B cell (primary cell): ENCODE measurements around the gene UPK3B. TPM values are rescaled to one million over a fixed set of nuclear protein-coding genes. Genes with fewer than 3 reads are reported as not detected.
"Not testable (repeated sequence)": the region's sequence is repeated elsewhere in the genome, so short reads cannot be mapped to it uniquely, and the experiment has no call there.

Experiments
- ATAC-seq: fragments of 200-7000 bp; cut with Tn5 transposase; one replicate; pipeline ENCODE4 v1.10.0; 2021; ENCODE audit warnings: low read depth, mild to moderate bottlenecking, moderate number of reproducible peaks, moderate library complexity
- CTCF ChIA-PET: fragments of 350-600 bp; sonication (Branson Sonifier 250); formaldehyde crosslinking; loops from one replicate; lab custom pipeline; 2021; ENCODE audit warnings: antibody characterized with exemption, inconsistent platforms; lab: Charles Lee
- POLR2A ChIA-PET: fragments of 350-600 bp; sonication (Branson Sonifier 250); formaldehyde crosslinking; loops from one replicate; lab custom pipeline; 2021; ENCODE audit warnings: antibody characterized with exemption; lab: Charles Lee
- DNase-seq: peaks from one replicate; pipeline ENCODE4 v3.0.0; 2013
- H2AFZ ChIP-seq: 2 replicates; pipeline ENCODE4 v1.6.1; 2012; ENCODE audit warnings: mild to moderate bottlenecking, low read depth, low read length; ENCODE audit not compliant: insufficient read depth, poor library complexity, severe bottlenecking
- H3K27ac ChIP-seq, 2 donors: 1 replicate in 1 of 2; 2 replicates in 1 of 2; pipeline ENCODE4 v1.5.1; 2012 to 2013; ENCODE audit warnings: low read length in 2 of 2, mild to moderate bottlenecking in 2 of 2, moderate library complexity in 1 of 2
- H3K27me3 ChIP-seq, 4 experiments: fragments of 200-600 bp in 1 of 4; sonication (generic) in 1 of 4; replicated peaks in 1 of 4; 1 replicate in 2 of 4; 2 replicates in 2 of 4; pipeline versions ENCODE4 v1.6.1 to v1.7.0; 2013 to 2016; ENCODE audit warnings: low read length in 3 of 4, mild to moderate bottlenecking in 2 of 4, mixed read lengths in 1 of 4, moderate library complexity in 1 of 4; ENCODE audit not compliant: insufficient read depth in 4 of 4, control insufficient read depth in 3 of 4; ENCODE audit errors: control extremely low read depth in 1 of 4
- H3K36me3 ChIP-seq, 2 experiments: replicated peaks in 1 of 2; 1 replicate in 1 of 2; 2 replicates in 1 of 2; pipeline versions ENCODE4 v1.6.1 to v1.7.1; 2013; ENCODE audit warnings: low read length in 1 of 2; ENCODE audit not compliant: insufficient read depth in 2 of 2, control insufficient read depth in 1 of 2; ENCODE audit errors: control extremely low read depth in 1 of 2, extremely low read depth in 1 of 2
- H3K4me1 ChIP-seq, 2 donors: fragments of 200-600 bp in 1 of 2; sonication (generic) in 1 of 2; 1 replicate in 1 of 2; 2 replicates in 1 of 2; pipeline versions ENCODE4 v1.5.1 to v1.6.1; 2013 to 2017; ENCODE audit warnings: low read length in 2 of 2; ENCODE audit not compliant: control insufficient read depth in 2 of 2, insufficient read depth in 2 of 2
- H3K4me2 ChIP-seq: replicated peaks from 2 replicates; pipeline ENCODE3; 2012; ENCODE audit warnings: mild to moderate bottlenecking, low read depth, low read length; ENCODE audit not compliant: poor library complexity, severe bottlenecking
- H3K4me3 ChIP-seq, 5 experiments: fragments of 200-600 bp in 1 of 5; sonication (generic) in 1 of 5; 1 replicate in 3 of 5; 2 replicates in 2 of 5; pipeline versions ENCODE4 v1.5.1 to v1.7.0; 2011 to 2016; ENCODE audit warnings: low read length in 4 of 5, mild to moderate bottlenecking in 4 of 5, low read depth in 2 of 5, control low read depth in 1 of 5, moderate library complexity in 1 of 5; ENCODE audit not compliant: insufficient read depth in 1 of 5; ENCODE audit errors: control extremely low read depth in 1 of 5, extremely low read depth in 1 of 5
- H3K79me2 ChIP-seq: fragments of 200-600 bp; sonication (generic); one replicate; pipeline ENCODE4 v1.6.0; 2016; ENCODE audit warnings: low read length; ENCODE audit not compliant: control insufficient read depth, insufficient read depth
- H3K9ac ChIP-seq: fragments of 200-600 bp; sonication (generic); 2 replicates; pipeline ENCODE4 v1.6.1; 2017; ENCODE audit warnings: mild to moderate bottlenecking, low read length, moderate library complexity
- H3K9me3 ChIP-seq, 3 donors: one replicate each; pipeline versions ENCODE4 v1.6.1 to v1.7.1; 2013; ENCODE audit warnings: low read length in 2 of 3; ENCODE audit not compliant: control insufficient read depth in 2 of 3, insufficient read depth in 1 of 3; ENCODE audit errors: control extremely low read depth in 1 of 3
- H4K20me1 ChIP-seq: 2 replicates; pipeline ENCODE4 v1.6.0; 2012; ENCODE audit warnings: mild to moderate bottlenecking, low read length; ENCODE audit not compliant: insufficient read depth, control insufficient read depth, poor library complexity, severe bottlenecking
- H3K27ac Mint-ChIP-seq: one replicate; pipeline ENCODE4 v1.8.0; 2021; ENCODE audit warnings: mixed read lengths
- H3K27me3 Mint-ChIP-seq: one replicate; pipeline ENCODE4 v1.8.0; 2021; ENCODE audit warnings: mixed read lengths
- H3K4me1 Mint-ChIP-seq: one replicate; pipeline ENCODE4 v1.8.0; 2021; ENCODE audit warnings: mixed read lengths
- H3K4me3 Mint-ChIP-seq: one replicate; pipeline ENCODE4 v1.8.0; 2021; ENCODE audit warnings: mixed read lengths
- H3K9me3 Mint-ChIP-seq: one replicate; pipeline ENCODE4 v1.8.0; 2022; ENCODE audit warnings: mixed read lengths; ENCODE audit not compliant: insufficient read depth
- CTCF ChIP-seq: fragments of 200-600 bp; IDR thresholded peaks from one replicate; pipeline ENCODE4 v1.8.0; 2022; ENCODE audit warnings: antibody characterized with exemption, mild to moderate bottlenecking
- EZH2 ChIP-seq: IDR thresholded peaks from 2 replicates; pipeline ENCODE4 v1.6.1; 2012; ENCODE audit warnings: borderline replicate concordance, low read depth, mild to moderate bottlenecking, moderate library complexity, low read length; ENCODE audit not compliant: insufficient read depth, poor library complexity, severe bottlenecking
- WGBS: methylation state at CpG from one replicate; pipeline ENCODE4 v1.1.5; 2013; ENCODE audit warnings: missing lambda C conversion rate; ENCODE audit not compliant: insufficient coverage; 5-methylcytosine and 5-hydroxymethylcytosine counted together
- intact Hi-C: fragments of 100-400 bp; cut with micrococcal nuclease; formaldehyde crosslinking; loops from one replicate; pipeline ENCODE4 v1.10.0; 2022
- polyA minus RNA-seq: library from RNA; depleted of rRNA, polyadenylated mRNA; stranded (reverse); fragments of >200 nt; gene quantifications from 2 replicates; pipeline ENCODE4 v1.2.3, GENCODE V29; 2012
- polyA plus RNA-seq: library from polyadenylated mRNA; depleted of rRNA; stranded (reverse); fragments of >200 nt; gene quantifications from 2 replicates; pipeline ENCODE4 v1.2.3, GENCODE V29; 2012
- total RNA-seq, 2 donors: library from RNA; stranded (reverse); fragments of 120-200 nt in 1 of 2; gene quantifications; 1 replicate in 1 of 2; 2 replicates in 1 of 2; pipeline versions ENCODE4 v1.2.3 to v1.2.4, GENCODE V29; 2013 to 2022

UPK3B gene
- total RNA-seq (4.9 and 6.8 TPM in 2 replicates), polyA plus RNA-seq (1.2 and 2.8 TPM in 2 replicates), polyA minus RNA-seq (6.1 and 6.2 TPM in 2 replicates)
- 1.2 TPM for total RNA-seq (2013)

- TF ChIP-seq CTCF (no peak), EZH2 (no peak)
- Histone ChIP-seq H3K79me2 (no peaks in the 10 kb centered on the region), H4K20me1 (no peaks in the 10 kb centered on the region), H3K9ac (no peak within 1 kb of the TSS), H2AFZ (no peak within 1 kb of the TSS), H3K36me3 (peaks cover 0 to 10% of the 10 kb centered on the region in 2 experiments), H3K4me3 (no peak within 1 kb of the TSS), H3K9me3 (no peaks in the 10 kb centered on the region), H3K27me3 (no peaks in the 10 kb centered on the region), H3K4me1 (no peaks in the 10 kb centered on the region), H3K4me2 (no peak within 1 kb of the TSS), H3K27ac (no peak within 1 kb of the TSS)
- intact Hi-C loops, result no loop called here
- no peak within 1 kb of the TSS for H3K4me3 Mint-ChIP-seq
- DNase-seq (no peak), ATAC-seq (no peak)
- POLR2A ChIA-PET, result no interaction called here
- H3K9me3 Mint-ChIP-seq, result no peaks in the 10 kb centered on the region
- WGBS, result 54% methylated on average over 7 of the region's 20 CpGs
- H3K27me3 Mint-ChIP-seq, result no peaks in the 10 kb centered on the region
- H3K27ac Mint-ChIP-seq, result no peak within 1 kb of the TSS
- no peaks in the 10 kb centered on the region for H3K4me1 Mint-ChIP-seq
- CTCF ChIA-PET, result no interaction called here
Measured at GRCh38 chr7:76509931-76510877, at the start of gene UPK3B. UPK3B (plus strand) TSS chr7:76510552; CDS start chr7:76510653, 101 bp downstream.

- DNase-seq, H3K4me2 ChIP-seq, H3K4me3 Mint-ChIP-seq, POLR2A ChIA-PET, ATAC-seq, H3K9me3 Mint-ChIP-seq, H3K9me3 ChIP-seq, H3K4me1 ChIP-seq, H3K79me2 ChIP-seq, H3K27me3 ChIP-seq, H3K27ac ChIP-seq, CTCF ChIA-PET, H3K9ac ChIP-seq, H4K20me1 ChIP-seq, H3K27ac Mint-ChIP-seq, H3K4me1 Mint-ChIP-seq, H3K27me3 Mint-ChIP-seq, intact Hi-C loops, H3K4me3 ChIP-seq, H2AFZ ChIP-seq, H3K36me3 ChIP-seq: not testable (repeated sequence)
- 100% methylated on average over 2 of the region's 20 CpGs for WGBS
Measured at GRCh38 chr7:76460767-76461166, 49.6 kb upstream of the UPK3B start.

- H3K27ac ChIP-seq, H2AFZ ChIP-seq, H3K27me3 Mint-ChIP-seq, H3K27me3 ChIP-seq, H3K36me3 ChIP-seq, H3K9me3 ChIP-seq, POLR2A ChIA-PET, H3K4me1 Mint-ChIP-seq, H3K4me1 ChIP-seq, H3K79me2 ChIP-seq, H4K20me1 ChIP-seq, CTCF ChIA-PET, intact Hi-C loops, DNase-seq, H3K9me3 Mint-ChIP-seq, H3K4me2 ChIP-seq: not testable (repeated sequence)
- Histone ChIP-seq H3K9ac (peak within 1 kb of the TSS; percentile 49), H3K4me3 (peak within 1 kb of the TSS in 3 of 5 experiments; percentile 34 to 52 (median 45))
- peak within 1 kb of the TSS; percentile 61 for H3K4me3 Mint-ChIP-seq
- H3K27ac Mint-ChIP-seq, result peak within 1 kb of the TSS; percentile 53
- no CpG with 5 or more reads among the region's 54 CpGs for WGBS
- peak; percentile 96 for ATAC-seq
Measured at GRCh38 chr7:76461464-76462101, 48.8 kb upstream of the UPK3B start, which contains the start of gene DTX2. DTX2 (plus strand) TSS chr7:76461709; CDS start chr7:76480510, 18,801 bp downstream.
